MG63 (cell line): ENCODE data around the gene EDDM3A. TPM values are rescaled to one million over a fixed set of nuclear protein-coding genes. Genes with fewer than 3 reads are reported as not detected.

Experiments
- DNase-seq: peaks from one replicate; pipeline ENCODE4 v3.0.0-alpha.2; 2020
- H3K27me3 ChIP-seq: fragments of 250-450 bp; sonication (Bioruptor Pico); 2 replicates; pipeline ENCODE4 v1.5.1; 2020; ENCODE audit warnings: mild to moderate bottlenecking, moderate library complexity
- H3K36me3 ChIP-seq: fragments of 250-450 bp; sonication (Bioruptor Pico); 2 replicates; pipeline ENCODE4 v1.5.1; 2020; ENCODE audit warnings: mild to moderate bottlenecking, moderate library complexity
- H3K4me3 ChIP-seq: fragments of 250-450 bp; sonication (Bioruptor Pico); 2 replicates; pipeline ENCODE4 v1.5.1; 2020; ENCODE audit warnings: mild to moderate bottlenecking, moderate library complexity
- H3K9me3 ChIP-seq: fragments of 250-450 bp; sonication (Bioruptor Pico); 2 replicates; pipeline ENCODE4 v1.5.1; 2020; ENCODE audit warnings: mild to moderate bottlenecking, moderate library complexity
- total RNA-seq: library from RNA; depleted of rRNA; stranded (reverse); fragments of >200 nt; shearing (Covaris generic); gene quantifications from 2 replicates; pipeline ENCODE4 v1.2.3, GENCODE V29; 2014; ENCODE audit warnings: low replicate concordance

EDDM3A gene
- total RNA-seq, 1 experiment from 2014 or later: not detected

DNA sequence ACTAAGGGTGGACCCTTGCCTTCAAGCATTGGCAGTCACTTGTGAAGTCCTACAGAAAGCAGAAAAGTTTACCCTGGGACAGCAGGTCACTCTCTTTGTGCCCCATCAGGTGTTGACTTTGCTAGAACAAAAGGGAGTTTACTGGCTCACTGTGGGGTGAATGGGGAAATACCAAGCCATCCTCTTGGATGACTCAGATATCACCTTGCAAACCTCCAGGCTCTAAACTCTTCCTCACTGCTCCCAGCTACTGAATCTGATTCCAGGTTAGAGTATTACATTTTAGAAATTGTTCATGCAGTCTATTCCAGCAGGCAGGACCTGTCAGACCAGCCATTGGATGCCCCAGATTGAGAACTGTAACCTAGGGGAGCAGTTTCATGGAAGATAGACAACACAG, 15.3 kb downstream of the EDDM3A start:
- DNase-seq: no peak

DNA sequence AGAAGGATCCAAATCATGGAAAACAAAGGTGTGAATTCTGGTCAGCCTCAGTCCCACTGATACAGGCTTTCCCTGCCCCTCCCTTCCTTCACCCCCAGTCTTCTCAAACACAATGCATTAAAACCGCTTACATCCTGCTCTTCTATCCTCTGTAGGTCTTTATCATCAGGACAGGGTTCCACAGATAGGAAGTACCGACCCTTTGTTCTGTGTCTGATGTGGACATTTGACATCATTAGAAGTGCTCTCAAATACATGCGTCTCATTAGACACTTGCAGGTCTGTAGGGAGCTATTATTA, 22.9 kb downstream of the EDDM3A start:
- H3K9me3 ChIP-seq: no peaks in the 10 kb centered on the region
- H3K27me3 ChIP-seq: no peaks in the 10 kb centered on the region
- H3K36me3 ChIP-seq: no peaks in the 10 kb centered on the region
- no peak for DNase-seq
- no peak overlapping the region for H3K4me3 ChIP-seq

More for the DNA sequence above, 15.3 kb downstream of the EDDM3A start:
- H3K4me3 ChIP-seq: no peak overlapping the region
- H3K36me3 ChIP-seq: no peaks in the 10 kb centered on the region
- no peaks in the 10 kb centered on the region for H3K9me3 ChIP-seq
- no peaks in the 10 kb centered on the region for H3K27me3 ChIP-seq

- DNase-seq: no peak
- no peaks in the 10 kb centered on the region for H3K27me3 ChIP-seq
- H3K9me3 ChIP-seq: no peaks in the 10 kb centered on the region
- H3K36me3 ChIP-seq: no peaks in the 10 kb centered on the region
- no peak overlapping the region for H3K4me3 ChIP-seq
Observed at GRCh38 chr14:20769421-20769820, 23.7 kb downstream of the EDDM3A start.

DNA sequence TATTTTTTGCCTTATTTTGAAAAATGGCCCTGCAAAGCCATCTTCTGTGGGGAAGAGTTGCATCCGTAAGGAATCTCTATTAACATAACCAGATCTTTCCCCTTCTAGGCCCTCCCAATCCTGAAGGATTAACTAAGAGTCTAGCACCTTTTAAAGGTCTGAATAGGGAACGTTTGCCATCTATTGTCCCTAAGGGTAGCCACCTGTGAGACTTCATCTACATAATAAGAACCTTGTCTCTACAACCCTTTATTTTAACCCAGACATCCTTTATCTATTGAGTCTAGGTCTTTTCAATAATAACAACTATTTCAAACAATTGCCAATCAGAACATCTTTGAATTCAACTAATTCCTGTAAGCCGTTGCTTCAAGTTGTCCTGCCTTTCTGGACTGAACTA, 27.0 kb downstream of the EDDM3A start:
- no peak overlapping the region for H3K4me3 ChIP-seq
- no peak for DNase-seq
- no peaks in the 10 kb centered on the region for H3K9me3 ChIP-seq
- no peaks in the 10 kb centered on the region for H3K27me3 ChIP-seq
- H3K36me3 ChIP-seq: no peaks in the 10 kb centered on the region

DNA sequence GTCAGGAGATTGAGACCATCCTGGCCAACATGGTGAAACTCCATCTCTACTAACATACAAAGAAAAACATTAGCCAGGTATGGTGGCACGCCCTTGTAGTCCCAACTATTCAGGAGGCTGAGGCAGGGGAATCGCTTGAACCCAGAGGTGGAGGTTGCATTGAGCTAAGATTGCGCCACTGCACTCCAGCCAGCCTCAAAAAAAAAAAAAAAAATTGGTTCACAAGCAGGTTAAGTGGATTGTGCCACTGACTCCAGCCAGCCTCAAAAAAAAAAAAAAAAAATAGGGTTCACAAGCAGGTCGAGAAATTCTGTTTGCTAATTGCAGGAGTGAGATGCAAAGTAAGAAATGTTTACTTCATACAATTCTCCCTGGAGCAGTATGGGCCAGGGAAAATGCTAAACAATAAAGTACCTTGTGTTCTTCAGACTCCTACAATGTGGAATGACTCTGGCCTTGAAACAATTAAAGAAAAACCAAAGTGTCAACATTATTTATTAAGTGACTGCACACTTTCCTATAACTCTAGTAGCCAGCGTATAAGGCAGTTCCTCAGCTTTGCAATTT, 28.7 kb downstream of the EDDM3A start:
- no peaks in the 10 kb centered on the region for H3K9me3 ChIP-seq
- no peak for DNase-seq
- no peaks in the 10 kb centered on the region for H3K36me3 ChIP-seq
- H3K27me3 ChIP-seq: no peaks in the 10 kb centered on the region
- H3K4me3 ChIP-seq: no peak overlapping the region

GRCh38 chr14:20775043-20775442, 29.4 kb downstream of the EDDM3A start:
- no peaks in the 10 kb centered on the region for H3K27me3 ChIP-seq
- H3K9me3 ChIP-seq: no peaks in the 10 kb centered on the region
- H3K4me3 ChIP-seq: no peak overlapping the region
- H3K36me3 ChIP-seq: no peaks in the 10 kb centered on the region
- no peak for DNase-seq

DNA sequence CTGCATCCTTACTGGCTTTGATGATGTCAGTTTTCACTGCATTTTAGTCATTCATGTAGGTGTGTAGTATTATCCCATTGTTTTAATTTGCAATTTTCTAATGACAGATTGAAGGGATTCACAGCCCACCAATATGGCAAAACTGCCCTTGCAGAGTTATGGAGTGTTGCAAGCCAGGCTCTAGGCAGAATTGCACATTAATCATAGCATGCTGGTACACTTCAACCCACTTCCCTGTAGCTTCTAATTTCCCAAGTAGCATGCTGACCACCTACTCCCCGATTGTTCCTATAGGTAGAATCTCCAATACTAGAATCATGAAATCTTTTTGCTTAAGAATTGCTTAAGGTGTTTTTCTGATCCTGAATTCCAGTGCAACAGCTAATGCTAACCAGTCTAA, 30.2 kb downstream of the EDDM3A start:
- Histone ChIP-seq H3K9me3 (no peaks in the 10 kb centered on the region), H3K36me3 (no peaks in the 10 kb centered on the region), H3K27me3 (no peaks in the 10 kb centered on the region), H3K4me3 (no peak overlapping the region)
- DNase-seq: no peak

DNA sequence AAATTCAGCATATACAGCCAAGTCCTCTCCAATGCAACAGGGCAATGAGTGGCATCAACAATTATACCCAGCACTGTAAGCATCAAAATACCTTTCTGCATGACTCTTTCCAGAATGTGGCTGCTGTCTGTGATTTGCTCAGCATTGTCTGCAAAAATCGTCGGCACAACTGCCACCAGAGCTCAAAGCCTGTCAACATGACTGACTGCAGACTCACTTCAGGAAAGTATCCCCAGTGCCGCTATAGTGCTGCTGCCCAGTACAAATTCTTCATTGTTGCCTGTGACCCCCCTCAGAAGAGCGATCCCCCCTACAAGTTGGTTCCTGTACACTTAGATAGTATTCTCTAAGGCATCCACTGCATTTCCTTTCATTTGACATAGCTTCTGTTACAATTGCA, 36.1 kb downstream of the EDDM3A start:
- H3K36me3 ChIP-seq: no peaks in the 10 kb centered on the region
- H3K27me3 ChIP-seq: no peaks in the 10 kb centered on the region
- DNase-seq: no peak
- no peak overlapping the region for H3K4me3 ChIP-seq
- no peaks in the 10 kb centered on the region for H3K9me3 ChIP-seq

DNA sequence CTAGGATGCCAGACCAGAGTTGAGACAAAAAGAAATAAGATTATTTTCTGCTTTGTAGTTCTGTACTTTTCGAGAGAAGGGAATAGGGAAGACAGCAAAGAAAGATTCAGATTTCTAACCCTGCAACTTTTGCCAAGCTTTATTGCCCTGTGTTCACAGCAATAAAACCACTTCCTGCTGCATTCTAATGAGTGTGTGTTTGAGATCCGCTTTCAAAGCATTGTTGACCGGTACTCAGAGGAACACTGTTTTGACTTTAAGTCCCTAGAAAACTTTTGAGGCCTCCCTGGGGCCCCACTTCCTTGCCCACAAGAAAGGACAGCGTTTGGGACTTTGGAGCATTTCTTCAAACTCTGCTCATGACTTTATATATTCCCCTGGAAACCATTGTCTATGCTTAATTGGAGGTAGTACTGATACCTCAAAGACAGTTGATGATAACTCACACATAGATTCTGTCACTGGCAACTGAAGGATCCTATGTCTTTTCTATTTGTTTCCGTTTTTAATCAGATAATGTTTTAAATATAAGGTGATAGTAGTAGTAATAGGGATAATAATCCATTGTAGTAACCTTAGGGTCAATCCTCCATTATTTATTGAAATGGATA, 36.7 kb downstream of the EDDM3A start:
- DNase-seq: no peak
- no peaks in the 10 kb centered on the region for H3K36me3 ChIP-seq
- H3K4me3 ChIP-seq: no peak overlapping the region
- no peaks in the 10 kb centered on the region for H3K9me3 ChIP-seq
- no peaks in the 10 kb centered on the region for H3K27me3 ChIP-seq

- H3K4me3 ChIP-seq: no peak overlapping the region
- H3K9me3 ChIP-seq: no peaks in the 10 kb centered on the region
- DNase-seq: no peak
- H3K36me3 ChIP-seq: no peaks in the 10 kb centered on the region
- H3K27me3 ChIP-seq: no peaks in the 10 kb centered on the region
Observed at GRCh38 chr14:20787025-20787424, 41.3 kb downstream of the EDDM3A start.

DNA sequence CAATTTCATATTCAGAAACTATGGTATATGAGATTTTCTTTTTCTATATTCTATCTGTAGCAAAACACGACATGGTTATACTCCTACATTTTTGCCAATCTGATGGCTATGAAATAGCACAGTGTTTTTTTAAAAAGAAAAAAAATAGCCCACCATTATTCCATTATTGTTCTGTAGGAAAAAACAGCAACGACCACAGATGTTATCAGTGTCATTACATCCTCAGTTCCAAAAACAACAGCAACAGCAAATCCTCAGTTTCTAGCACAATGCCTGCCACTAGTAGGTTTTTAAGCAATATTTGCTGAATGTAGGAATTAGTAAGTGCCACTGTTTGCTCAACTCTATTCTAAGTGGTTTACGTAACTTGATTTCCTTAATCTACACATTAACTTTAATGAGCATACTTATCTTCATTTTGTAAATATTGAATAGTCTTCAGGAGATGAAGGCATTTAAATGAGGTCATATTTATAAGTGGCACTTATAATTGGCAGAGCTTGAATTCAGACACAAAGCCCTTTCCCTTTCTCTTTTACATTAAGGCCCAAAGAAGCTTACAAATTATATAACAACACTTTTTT, 43.6 kb downstream of the EDDM3A start:
- DNase-seq: no peak
- Histone ChIP-seq H3K27me3 (no peaks in the 10 kb centered on the region), H3K4me3 (no peak overlapping the region), H3K9me3 (no peaks in the 10 kb centered on the region), H3K36me3 (no peaks in the 10 kb centered on the region)

GRCh38 chr14:20790464-20791116, 44.9 kb downstream of the EDDM3A start:
- no peaks in the 10 kb centered on the region for H3K27me3 ChIP-seq
- H3K4me3 ChIP-seq: no peak overlapping the region
- H3K9me3 ChIP-seq: no peaks in the 10 kb centered on the region
- no peaks in the 10 kb centered on the region for H3K36me3 ChIP-seq
- no peak for DNase-seq

GRCh38 chr14:20791187-20791586, 45.5 kb downstream of the EDDM3A start:
- no peak for DNase-seq
- H3K36me3 ChIP-seq: no peaks in the 10 kb centered on the region
- H3K9me3 ChIP-seq: no peaks in the 10 kb centered on the region
- no peak overlapping the region for H3K4me3 ChIP-seq
- no peaks in the 10 kb centered on the region for H3K27me3 ChIP-seq

- H3K4me3 ChIP-seq: no peak overlapping the region
- no peaks in the 10 kb centered on the region for H3K9me3 ChIP-seq
- no peaks in the 10 kb centered on the region for H3K36me3 ChIP-seq
- no peaks in the 10 kb centered on the region for H3K27me3 ChIP-seq
- DNase-seq: no peak
Observed at GRCh38 chr14:20791597-20791996, 45.9 kb downstream of the EDDM3A start.

DNA sequence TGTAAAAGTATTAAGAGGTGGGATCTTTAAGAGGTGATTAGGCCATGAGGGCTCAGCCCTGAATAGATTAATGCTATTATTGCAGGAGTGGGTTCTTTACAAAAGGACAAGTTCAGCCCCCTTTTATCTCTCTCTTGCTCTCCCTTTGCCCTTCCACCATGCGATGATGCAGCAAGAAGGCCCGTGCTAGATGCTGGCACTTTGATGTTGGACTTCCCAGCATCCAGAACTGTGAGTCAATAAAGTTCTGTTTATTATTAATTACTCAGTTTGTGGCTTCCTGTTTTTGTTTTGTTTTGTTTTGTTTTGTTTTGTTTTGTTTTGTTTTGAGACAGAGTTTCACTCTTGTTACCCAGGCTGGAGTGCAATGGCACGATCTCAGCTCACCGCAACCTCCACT, 46.9 kb downstream of the EDDM3A start:
- no peaks in the 10 kb centered on the region for H3K9me3 ChIP-seq
- H3K4me3 ChIP-seq: no peak overlapping the region
- H3K27me3 ChIP-seq: no peaks in the 10 kb centered on the region
- DNase-seq: no peak
- no peaks in the 10 kb centered on the region for H3K36me3 ChIP-seq

GRCh38 chr14:20794644-20795369, 49.1 kb downstream of the EDDM3A start:
- DNase-seq: no peak
- no peaks in the 10 kb centered on the region for H3K9me3 ChIP-seq
- H3K27me3 ChIP-seq: no peaks in the 10 kb centered on the region
- no peak overlapping the region for H3K4me3 ChIP-seq
- H3K36me3 ChIP-seq: no peaks in the 10 kb centered on the region

DNA sequence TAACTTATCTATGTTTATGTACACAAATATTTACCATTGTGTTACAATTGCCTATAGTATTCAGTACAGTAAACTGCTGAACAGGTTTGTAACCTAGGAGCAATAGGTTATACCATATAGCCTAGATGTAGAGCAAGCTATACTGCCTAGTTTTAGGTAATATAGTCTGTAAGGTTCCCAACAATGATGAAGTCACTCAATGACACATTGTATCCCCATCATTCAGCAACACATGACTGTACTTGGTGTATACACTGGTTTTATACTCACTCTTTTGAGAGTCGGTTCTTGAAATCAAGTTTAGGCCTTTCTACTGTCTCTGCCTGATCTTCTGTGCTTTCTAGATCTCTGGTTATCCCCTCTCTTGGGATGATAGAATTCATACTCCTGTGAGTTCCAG, 51.5 kb downstream of the EDDM3A start:
- Histone ChIP-seq H3K36me3 (no peaks in the 10 kb centered on the region), H3K4me3 (no peak overlapping the region), H3K27me3 (no peaks in the 10 kb centered on the region), H3K9me3 (no peaks in the 10 kb centered on the region)
- DNase-seq: no peak
